Hepatocyte (in vitro differentiated cells): Measurements from ENCODE around the gene CHST11. TPM values are rescaled to one million over a fixed set of nuclear protein-coding genes. Genes with fewer than 3 reads are reported as not detected.

Experiments used
- DNase-seq: peaks from one replicate; pipeline ENCODE4 v3.0.0-alpha.2; 2016; ENCODE audit warnings: low spot score
- H2AFZ ChIP-seq: fragments of 200-600 bp; sonication (generic); 2 replicates; pipeline ENCODE4 v1.6.0; 2016; ENCODE audit warnings: antibody characterized with exemption, mild to moderate bottlenecking
- H3K27ac ChIP-seq: fragments of 200-600 bp; sonication (generic); 2 replicates; pipeline ENCODE4 v1.5.1; 2016; ENCODE audit warnings: mild to moderate bottlenecking
- H3K27me3 ChIP-seq: fragments of 200-600 bp; sonication (generic); 2 replicates; pipeline ENCODE4 v1.6.1; 2016
- H3K36me3 ChIP-seq: fragments of 200-600 bp; sonication (generic); replicated peaks from 2 replicates; pipeline ENCODE4 v1.5.1; 2016; ENCODE audit warnings: low read depth; ENCODE audit not compliant: insufficient read depth
- H3K4me1 ChIP-seq: fragments of 200-600 bp; sonication (generic); 2 replicates; pipeline ENCODE4 v1.5.1; 2016; ENCODE audit warnings: mild to moderate bottlenecking, moderate library complexity; ENCODE audit not compliant: insufficient read depth
- H3K4me2 ChIP-seq: fragments of 200-600 bp; sonication (generic); 2 replicates; pipeline ENCODE4 v1.6.0; 2016
- H3K4me3 ChIP-seq: fragments of 200-600 bp; sonication (generic); 2 replicates; pipeline ENCODE4 v1.5.1; 2016; ENCODE audit warnings: mild to moderate bottlenecking
- H3K79me2 ChIP-seq: fragments of 200-600 bp; sonication (generic); 2 replicates; pipeline ENCODE4 v1.6.0; 2017; ENCODE audit warnings: mild to moderate bottlenecking
- H3K9me2 ChIP-seq: fragments of 200-600 bp; sonication (generic); replicated peaks from 2 replicates; pipeline ENCODE4 v1.6.0; 2017; ENCODE audit warnings: mild to moderate bottlenecking; ENCODE audit not compliant: insufficient read depth
- H3K9me3 ChIP-seq: fragments of 200-600 bp; sonication (generic); 2 replicates; pipeline ENCODE4 v1.5.1; 2016; ENCODE audit warnings: low read depth, mild to moderate bottlenecking
- H4K20me1 ChIP-seq: fragments of 200-600 bp; sonication (generic); 2 replicates; pipeline ENCODE4 v1.6.0; 2016; ENCODE audit warnings: mild to moderate bottlenecking; ENCODE audit not compliant: insufficient read depth, poor library complexity, severe bottlenecking
- CTCF ChIP-seq: fragments of 200-600 bp; sonication (generic); IDR thresholded peaks from 2 replicates; pipeline ENCODE4 v1.5.1; 2016; ENCODE audit warnings: antibody characterized with exemption, mild to moderate bottlenecking; ENCODE audit not compliant: poor library complexity
- EZH2 ChIP-seq: fragments of 200-600 bp; sonication (generic); IDR thresholded peaks from 2 replicates; pipeline ENCODE4 v1.6.1; 2016; ENCODE audit warnings: antibody characterized with exemption, mild to moderate bottlenecking, borderline replicate concordance
- EZH2phosphoT487 ChIP-seq: fragments of 200-600 bp; sonication (generic); IDR thresholded peaks from one replicate; pipeline ENCODE4 v1.6.1; 2018; ENCODE audit warnings: antibody characterized with exemption, mild to moderate bottlenecking, low read depth, moderate library complexity; ENCODE audit not compliant: unreplicated experiment, severe bottlenecking
- WGBS: methylation state at CpG from one replicate; pipeline ENCODE4 v1.1.6; 2016; ENCODE audit warnings: low lambda C conversion rate; ENCODE audit errors: missing lambda C conversion rate; 5-methylcytosine and 5-hydroxymethylcytosine counted together
- polyA plus RNA-seq: library from polyadenylated mRNA; unstranded; fragments of >200 nt; fragmentation: Nextera tagmentation; extraction: Ambion mirVana; gene quantifications from 2 replicates; pipeline ENCODE4 v1.2.1, GENCODE V29; 2016
- total RNA-seq: library from RNA; depleted of rRNA; stranded (reverse); fragments of >200 nt; gene quantifications from 2 replicates; pipeline ENCODE4 v1.2.3, GENCODE V29; 2014

CHST11 gene
- total and polyA plus RNA-seq, 2 experiments from 2014 or later: 5.2 to 8.9 TPM

- H3K27me3 ChIP-seq: no peaks in the 10 kb centered on the region
- no peak overlapping the region for H3K27ac ChIP-seq
- H3K36me3 ChIP-seq: no peaks in the 10 kb centered on the region
- H3K9me2 ChIP-seq: no peaks in the 10 kb centered on the region
- no peak overlapping the region for H2AFZ ChIP-seq
- H3K4me2 ChIP-seq: no peak overlapping the region
- H3K4me3 ChIP-seq: no peak overlapping the region
- no peaks in the 10 kb centered on the region for H3K4me1 ChIP-seq
- 83% methylated on average over 3 of the region's 4 CpGs for WGBS
- no peaks in the 10 kb centered on the region for H4K20me1 ChIP-seq
- H3K9me3 ChIP-seq: no peaks in the 10 kb centered on the region
- H3K79me2 ChIP-seq: no peaks in the 10 kb centered on the region
- no peak for TF ChIP-seq EZH2
- no peak for TF ChIP-seq CTCF
- no peak for TF ChIP-seq EZH2phosphoT487
- DNase-seq: no peak
Observed at GRCh38 chr12:104692557-104693218, 235.9 kb downstream of the CHST11 start.

DNA sequence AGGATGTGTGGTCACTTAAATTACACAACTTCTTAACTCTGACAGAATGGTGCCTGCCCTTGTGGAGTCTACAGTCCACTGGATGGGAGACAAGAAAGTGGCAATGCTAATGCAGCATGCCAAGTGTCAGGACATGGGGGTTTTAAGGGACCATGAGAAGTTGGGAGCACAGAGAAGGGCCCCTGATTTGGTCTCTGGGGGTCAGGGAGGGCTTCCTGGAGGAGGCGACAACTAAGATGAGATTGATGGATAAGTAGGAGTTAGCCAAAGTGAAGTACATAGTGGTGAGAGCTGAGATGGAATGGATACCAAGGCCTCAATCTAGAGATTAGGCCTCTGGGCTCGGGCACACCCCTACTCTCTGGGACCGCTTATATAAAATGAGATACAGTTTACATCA lies 236.7 kb downstream of the CHST11 start:
- no peak overlapping the region for H3K4me3 ChIP-seq
- H3K36me3 ChIP-seq: no peaks in the 10 kb centered on the region
- H3K9me2 ChIP-seq: no peaks in the 10 kb centered on the region
- TF ChIP-seq EZH2 (no peak), EZH2phosphoT487 (no peak), CTCF (no peak)
- no peak overlapping the region for H2AFZ ChIP-seq
- no peaks in the 10 kb centered on the region for H3K4me1 ChIP-seq
- no peak overlapping the region for H3K27ac ChIP-seq
- H3K27me3 ChIP-seq: no peaks in the 10 kb centered on the region
- DNase-seq: no peak
- no peaks in the 10 kb centered on the region for H4K20me1 ChIP-seq
- H3K9me3 ChIP-seq: no peaks in the 10 kb centered on the region
- no peaks in the 10 kb centered on the region for H3K79me2 ChIP-seq
- H3K4me2 ChIP-seq: no peak overlapping the region
- 94% methylated on average over 3 of the region's 3 CpGs for WGBS

DNA sequence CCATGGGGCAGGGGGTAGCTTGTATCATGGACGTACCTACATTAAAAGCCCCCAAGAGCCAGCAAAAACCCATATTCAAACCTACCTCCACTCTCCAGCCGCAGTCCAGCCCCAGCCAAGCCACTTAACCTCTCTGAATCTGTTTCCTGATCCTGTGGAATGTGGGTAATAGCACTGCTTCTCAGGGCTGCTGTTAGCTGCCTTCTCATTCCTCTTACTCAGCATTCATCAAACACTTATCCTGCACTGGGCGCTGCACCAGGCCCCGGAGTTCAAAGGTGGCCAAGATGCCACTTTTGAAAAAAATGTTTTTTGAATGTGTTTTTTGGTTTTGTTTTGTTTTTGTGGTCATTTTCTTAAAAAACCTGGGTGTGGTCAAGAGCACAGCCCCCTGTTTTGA lies 237.4 kb downstream of the CHST11 start:
- TF ChIP-seq EZH2: no peak
- no peak for TF ChIP-seq EZH2phosphoT487
- TF ChIP-seq CTCF: no peak
- no peaks in the 10 kb centered on the region for H4K20me1 ChIP-seq
- H3K79me2 ChIP-seq: no peaks in the 10 kb centered on the region
- no peaks in the 10 kb centered on the region for H3K27me3 ChIP-seq
- WGBS: 63% methylated on average over 4 of the region's 4 CpGs
- no peak for DNase-seq
- H3K4me2 ChIP-seq: no peak overlapping the region
- H3K36me3 ChIP-seq: no peaks in the 10 kb centered on the region
- no peak overlapping the region for H2AFZ ChIP-seq
- no peak overlapping the region for H3K4me3 ChIP-seq
- no peaks in the 10 kb centered on the region for H3K4me1 ChIP-seq
- H3K27ac ChIP-seq: no peak overlapping the region
- H3K9me3 ChIP-seq: no peaks in the 10 kb centered on the region
- no peaks in the 10 kb centered on the region for H3K9me2 ChIP-seq
